Measurements from ENCODE around the gene GRIN2A.

GRIN2A gene

GRCh38 chr16:10128397-10129258, 53.6 kb downstream of the GRIN2A start:
- no peak for DNase-seq

GRCh38 chr16:10126686-10127085, 55.5 kb downstream of the GRIN2A start:
- no peak for DNase-seq

GRCh38 chr16:10123141-10123540, 59.1 kb downstream of the GRIN2A start:
- no peak for DNase-seq

- no peak for DNase-seq
Observed at GRCh38 chr16:10122546-10122945, 59.7 kb downstream of the GRIN2A start.

- DNase-seq = no peak
Observed at GRCh38 chr16:10121897-10122425, 60.3 kb downstream of the GRIN2A start.

GRCh38 chr16:10121491-10121890, 60.7 kb downstream of the GRIN2A start:
- DNase-seq = no peak

- DNase-seq = no peak
Observed at GRCh38 chr16:10120953-10121352, 61.3 kb downstream of the GRIN2A start.

- no peak for DNase-seq
Observed at GRCh38 chr16:10114409-10114808, 67.8 kb downstream of the GRIN2A start.

GRCh38 chr16:10113248-10113647, 69.0 kb downstream of the GRIN2A start:
- DNase-seq = no peak

GRCh38 chr16:10112021-10112420, 70.2 kb downstream of the GRIN2A start:
- no peak for DNase-seq

GRCh38 chr16:10111156-10111761, 71.0 kb downstream of the GRIN2A start:
- DNase-seq = no peak

- DNase-seq = no peak
Observed at GRCh38 chr16:10110552-10110951, 71.7 kb downstream of the GRIN2A start.

- DNase-seq = no peak
Observed at GRCh38 chr16:10107081-10107480, 75.1 kb downstream of the GRIN2A start.

GRCh38 chr16:10103700-10104099, 78.5 kb downstream of the GRIN2A start:
- DNase-seq = no peak

- DNase-seq = no peak
Observed at GRCh38 chr16:10103118-10103517, 79.1 kb downstream of the GRIN2A start.

GRCh38 chr16:10100829-10101228, 81.4 kb downstream of the GRIN2A start:
- no peak for DNase-seq

- no peak for DNase-seq
Observed at GRCh38 chr16:10098991-10099390, 83.2 kb downstream of the GRIN2A start.

GRCh38 chr16:10097271-10097670, 85.0 kb downstream of the GRIN2A start:
- DNase-seq = no peak

- no peak for DNase-seq
Observed at GRCh38 chr16:10093576-10093975, 88.7 kb downstream of the GRIN2A start.

GRCh38 chr16:10090816-10091215, 91.4 kb downstream of the GRIN2A start:
- no peak for DNase-seq

GRCh38 chr16:10088380-10088793, 93.8 kb downstream of the GRIN2A start:
- DNase-seq = no peak

- DNase-seq = no peak
Observed at GRCh38 chr16:10087151-10087550, 95.1 kb downstream of the GRIN2A start.

GRCh38 chr16:10086620-10087019, 95.6 kb downstream of the GRIN2A start:
- DNase-seq = no peak

GRCh38 chr16:10085078-10085798, 97.0 kb downstream of the GRIN2A start:
- no peak for DNase-seq

Measured in NCI-H2171 treated with DMSO at 0.1 percent for 48 hours (cell line).